GM18507 (cell line): ENCODE measurements around the gene CERS6.

Experiments used
- DNase-seq: peaks from one replicate; pipeline ENCODE4 v3.0.0; 2011; ENCODE audit warnings: low read depth; ENCODE audit not compliant: insufficient read length; ENCODE audit errors: extremely low spot score
- FAIRE-seq: peaks from 2 replicates; lab custom pipeline; 2011; peaks lifted over from hg19 to GRCh38; lab: Jason Lieb, UNC

CERS6 gene

GRCh38 chr2:168679081-168679480 lies 223.0 kb downstream of the CERS6 start:
- DNase-seq (no peak), FAIRE-seq (no peak)

- FAIRE-seq (no peak), DNase-seq (no peak)
These were observed 223.8 kb downstream of the CERS6 start for GRCh38 chr2:168679741-168680310.

GRCh38 chr2:168683996-168684395 lies 227.9 kb downstream of the CERS6 start:
- no peak for DNase-seq
- no peak for FAIRE-seq

GRCh38 chr2:168684921-168685599 lies 229.0 kb downstream of the CERS6 start:
- FAIRE-seq (no peak), DNase-seq (no peak)

- no peak for FAIRE-seq
- DNase-seq, result no peak
These were observed 229.8 kb downstream of the CERS6 start for GRCh38 chr2:168685600-168686451.

- FAIRE-seq, result no peak
- DNase-seq, result no peak
These were observed 230.6 kb downstream of the CERS6 start for GRCh38 chr2:168686452-168687191.

GRCh38 chr2:168687314-168687713 lies 231.2 kb downstream of the CERS6 start:
- DNase-seq (no peak), FAIRE-seq (no peak)

GRCh38 chr2:168690381-168690885 lies 234.4 kb downstream of the CERS6 start:
- no peak for DNase-seq
- no peak for FAIRE-seq

GRCh38 chr2:168691221-168691620 lies 235.1 kb downstream of the CERS6 start:
- DNase-seq, result no peak
- FAIRE-seq, result no peak

- FAIRE-seq (no peak), DNase-seq (no peak)
These were observed 236.2 kb downstream of the CERS6 start for GRCh38 chr2:168692132-168692744.

GRCh38 chr2:168694173-168694572 lies 238.1 kb downstream of the CERS6 start:
- FAIRE-seq (no peak), DNase-seq (no peak)

GRCh38 chr2:168694866-168695265 lies 238.8 kb downstream of the CERS6 start:
- DNase-seq (no peak), FAIRE-seq (no peak)

- no peak for DNase-seq
These were observed 241.6 kb downstream of the CERS6 start for GRCh38 chr2:168697668-168698121.

GRCh38 chr2:168698969-168699368 lies 242.9 kb downstream of the CERS6 start:
- no peak for DNase-seq
- FAIRE-seq, result no peak

More at GRCh38 chr2:168697668-168698121, 241.6 kb downstream of the CERS6 start:
- no peak for FAIRE-seq

- no peak for FAIRE-seq
- DNase-seq, result no peak
These were observed 243.9 kb downstream of the CERS6 start for GRCh38 chr2:168699844-168700417.

- FAIRE-seq, result no peak
- DNase-seq, result no peak
These were observed 244.7 kb downstream of the CERS6 start for GRCh38 chr2:168700615-168701245.

GRCh38 chr2:168702579-168702978 lies 246.5 kb downstream of the CERS6 start:
- FAIRE-seq, result no peak

GRCh38 chr2:168703926-168704325 lies 247.9 kb downstream of the CERS6 start:
- no peak for FAIRE-seq

More at GRCh38 chr2:168702579-168702978, 246.5 kb downstream of the CERS6 start:
- no peak for DNase-seq

More at GRCh38 chr2:168703926-168704325, 247.9 kb downstream of the CERS6 start:
- DNase-seq, result no peak
